GM12891 (cell line): ENCODE results near the gene HSPH1.

Experiments
- PAX5 ChIP-seq: IDR thresholded peaks from 2 replicates; pipeline ENCODE4 v1.6.1; 2011; ENCODE audit warnings: low read length, moderate library complexity, mild to moderate bottlenecking; ENCODE audit not compliant: insufficient read depth, severe bottlenecking
- POLR2A ChIP-seq: IDR thresholded peaks from 2 replicates; pipeline ENCODE4 v1.6.1; 2011; ENCODE audit warnings: low read depth, low read length, control low read depth
- POLR2AphosphoS5 ChIP-seq: IDR thresholded peaks from 2 replicates; pipeline ENCODE4 v1.6.1; 2011; ENCODE audit warnings: low read depth, low read length, control low read depth
- POU2F2 ChIP-seq: IDR thresholded peaks from 2 replicates; pipeline ENCODE4 v1.6.1; 2011; ENCODE audit warnings: low read depth, mild to moderate bottlenecking, control low read depth, low read length, moderate library complexity
- SPI1 ChIP-seq: IDR thresholded peaks from 2 replicates; pipeline ENCODE4 v1.6.1; 2011; ENCODE audit warnings: low read depth, low read length, control low read depth
- TAF1 ChIP-seq: IDR thresholded peaks from 2 replicates; pipeline ENCODE4 v1.6.1; 2011; ENCODE audit warnings: low read depth, low read length, control low read depth

- TF ChIP-seq POLR2A (no peak), TAF1 (no peak), POLR2AphosphoS5 (no peak), SPI1 (no peak), POU2F2 (no peak), PAX5 (no peak)
Observed at GRCh38 chr13:31191748-31192147, 30.0 kb upstream of the HSPH1 start.
